ENCODE measurements around the gene ATPAF2.

Gene ATPAF2

DNA sequence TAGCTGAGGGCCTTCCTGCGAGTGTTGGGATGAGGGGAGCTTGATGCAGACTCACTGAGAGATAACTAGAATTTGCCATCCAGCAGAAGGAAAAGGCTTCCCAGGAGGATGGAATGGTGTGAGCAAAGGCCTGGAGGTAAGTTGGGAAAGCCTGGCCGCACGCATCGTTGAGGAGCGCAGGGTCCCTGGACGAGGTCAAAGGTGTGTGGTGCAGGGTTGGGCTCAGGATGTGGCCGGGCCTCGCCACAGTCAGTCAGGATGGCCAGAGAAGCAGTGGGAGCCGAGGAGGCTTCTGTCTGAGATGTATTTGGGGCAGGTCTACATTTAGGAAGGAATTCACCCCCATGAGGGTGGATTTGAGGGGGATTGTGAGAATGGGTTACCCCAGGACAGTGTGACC lies 49.9 kb downstream of the ATPAF2 start:
- Mint-ChIP-seq H3K4me3 (no peak overlapping the region), H3K27me3 (no peaks in the 10 kb centered on the region), H3K36me3 (ENCODE audit: low read depth) (no peaks in the 10 kb centered on the region), H3K4me1 (ENCODE audit: low read depth) (peaks cover 2% of the 10 kb centered on the region), H3K9me3 (no peaks in the 10 kb centered on the region), H3K27ac (no peak overlapping the region)

DNA sequence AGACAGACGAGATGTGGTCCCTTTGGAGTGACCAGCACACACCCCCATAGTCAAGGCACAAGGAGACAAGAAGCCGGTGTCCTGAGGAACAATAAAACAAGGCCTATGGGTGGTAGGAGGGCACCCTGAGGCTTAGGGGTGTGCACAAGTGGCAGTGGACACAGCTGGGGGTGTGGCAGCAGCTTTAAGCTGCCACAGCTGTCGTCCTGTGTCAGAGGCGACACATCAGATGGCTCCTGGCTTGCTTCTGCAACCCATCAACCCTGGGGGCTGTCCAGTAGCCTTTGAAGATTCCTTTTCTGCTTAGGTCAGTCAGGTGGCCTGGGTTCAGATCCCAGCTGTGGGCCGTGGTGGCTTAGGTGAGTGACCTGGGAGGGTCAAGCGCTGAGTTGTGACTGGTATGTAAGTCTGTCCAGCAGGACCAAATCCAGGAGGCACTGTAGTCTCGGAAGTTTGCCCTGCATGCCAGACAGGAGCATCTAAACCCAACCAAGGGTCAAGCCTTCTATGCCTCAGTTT lies 50.5 kb downstream of the ATPAF2 start:
- H3K27ac Mint-ChIP-seq: no peak overlapping the region
- H3K4me1 Mint-ChIP-seq (ENCODE audit: low read depth): peaks cover 2% of the 10 kb centered on the region
- H3K9me3 Mint-ChIP-seq: no peaks in the 10 kb centered on the region
- H3K27me3 Mint-ChIP-seq: no peaks in the 10 kb centered on the region
- no peak overlapping the region for H3K4me3 Mint-ChIP-seq
- no peaks in the 10 kb centered on the region for H3K36me3 Mint-ChIP-seq (ENCODE audit: low read depth)

DNA sequence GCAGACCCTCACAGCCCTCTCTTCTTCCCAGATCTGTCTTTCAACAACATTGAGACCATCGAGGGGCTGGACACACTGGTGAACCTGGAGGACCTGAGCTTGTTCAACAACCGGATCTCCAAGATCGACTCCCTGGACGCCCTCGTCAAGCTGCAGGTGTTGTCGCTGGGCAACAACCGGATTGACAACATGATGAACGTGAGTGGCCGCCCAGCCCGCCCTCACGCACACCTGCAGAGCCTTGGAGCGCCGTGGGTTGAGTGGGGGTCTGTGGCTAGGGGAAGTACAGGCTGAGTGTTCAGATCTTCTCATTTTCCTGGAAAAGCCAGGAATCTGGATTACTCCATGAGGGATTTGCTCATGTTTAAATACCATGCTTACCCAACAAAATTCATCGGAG lies 51.1 kb downstream of the ATPAF2 start:
- H3K36me3 Mint-ChIP-seq (ENCODE audit: low read depth): no peaks in the 10 kb centered on the region
- no peaks in the 10 kb centered on the region for H3K27me3 Mint-ChIP-seq
- no peak overlapping the region for H3K27ac Mint-ChIP-seq

GRCh38 chr17:17987187-17987896 lies 51.6 kb downstream of the ATPAF2 start:
- Mint-ChIP-seq H3K4me1 (ENCODE audit: low read depth) (peaks cover 2% of the 10 kb centered on the region), H3K9me3 (no peaks in the 10 kb centered on the region), H3K36me3 (ENCODE audit: low read depth) (no peaks in the 10 kb centered on the region), H3K27me3 (no peaks in the 10 kb centered on the region), H3K27ac (no peak overlapping the region), H3K4me3 (no peak overlapping the region)

More for the DNA sequence above, 51.1 kb downstream of the ATPAF2 start:
- H3K9me3 Mint-ChIP-seq: no peaks in the 10 kb centered on the region
- H3K4me3 Mint-ChIP-seq: no peak overlapping the region
- H3K4me1 Mint-ChIP-seq (ENCODE audit: low read depth): peaks cover 2% of the 10 kb centered on the region

GRCh38 chr17:17985555-17985954 lies 53.4 kb downstream of the ATPAF2 start:
- Mint-ChIP-seq H3K27ac (no peak overlapping the region), H3K36me3 (ENCODE audit: low read depth) (no peaks in the 10 kb centered on the region), H3K4me3 (no peak overlapping the region), H3K9me3 (no peaks in the 10 kb centered on the region), H3K4me1 (ENCODE audit: low read depth) (no peaks in the 10 kb centered on the region), H3K27me3 (no peaks in the 10 kb centered on the region)

DNA sequence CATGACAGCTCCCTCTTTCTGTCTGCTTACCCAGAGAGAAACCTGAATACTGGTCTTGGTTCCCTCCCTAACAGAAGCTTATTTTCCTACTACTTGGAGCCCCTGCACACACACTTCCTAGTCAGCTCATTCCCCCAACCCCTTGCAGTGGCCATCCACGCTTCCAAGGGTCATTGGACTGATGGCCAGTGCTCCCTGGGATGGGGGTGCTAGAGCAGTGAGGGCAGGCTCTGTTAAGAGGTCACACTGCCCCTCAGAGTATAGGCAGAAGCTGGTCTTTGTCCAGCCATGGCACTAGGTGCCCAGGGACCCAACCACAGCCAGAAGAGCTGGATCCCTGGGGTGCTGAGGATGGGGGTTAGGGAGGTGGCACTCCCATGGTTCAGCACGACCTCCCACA lies 53.8 kb downstream of the ATPAF2 start:
- H3K27ac Mint-ChIP-seq: no peak overlapping the region
- no peak overlapping the region for H3K4me3 Mint-ChIP-seq
- no peaks in the 10 kb centered on the region for H3K36me3 Mint-ChIP-seq (ENCODE audit: low read depth)
- H3K9me3 Mint-ChIP-seq: no peaks in the 10 kb centered on the region
- H3K27me3 Mint-ChIP-seq: no peaks in the 10 kb centered on the region
- no peaks in the 10 kb centered on the region for H3K4me1 Mint-ChIP-seq (ENCODE audit: low read depth)

- Mint-ChIP-seq H3K27ac (no peak overlapping the region), H3K4me3 (no peak overlapping the region), H3K36me3 (ENCODE audit: low read depth) (no peaks in the 10 kb centered on the region), H3K9me3 (no peaks in the 10 kb centered on the region), H3K27me3 (no peaks in the 10 kb centered on the region), H3K4me1 (ENCODE audit: low read depth) (no peaks in the 10 kb centered on the region)
Measured at GRCh38 chr17:17983776-17984175, 55.2 kb downstream of the ATPAF2 start.

GRCh38 chr17:17983376-17983775 lies 55.6 kb downstream of the ATPAF2 start:
- Mint-ChIP-seq H3K9me3 (no peaks in the 10 kb centered on the region), H3K27me3 (no peaks in the 10 kb centered on the region), H3K4me3 (no peak overlapping the region), H3K36me3 (ENCODE audit: low read depth) (no peaks in the 10 kb centered on the region), H3K27ac (no peak overlapping the region), H3K4me1 (ENCODE audit: low read depth) (no peaks in the 10 kb centered on the region)

DNA sequence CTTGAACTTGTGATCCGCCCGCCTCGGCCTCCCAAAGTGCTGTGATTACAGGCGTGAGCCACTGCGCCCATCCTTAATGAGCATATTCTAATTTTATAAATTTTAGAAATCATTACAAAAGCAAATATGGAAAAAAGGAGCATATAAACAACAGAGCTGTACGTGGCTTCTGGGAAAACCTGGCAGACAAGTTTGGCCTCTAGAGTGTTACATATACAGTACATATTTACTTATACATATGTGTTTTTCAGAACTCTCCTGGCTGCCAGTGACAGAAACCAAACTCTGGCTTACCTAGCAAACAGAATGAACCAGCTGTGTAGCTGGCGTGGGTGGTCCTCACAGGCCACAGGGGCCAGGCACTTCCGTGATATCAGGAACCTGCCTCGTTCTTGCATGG lies 56.2 kb downstream of the ATPAF2 start:
- Mint-ChIP-seq H3K4me3 (no peak overlapping the region), H3K27ac (no peak overlapping the region), H3K36me3 (ENCODE audit: low read depth) (no peaks in the 10 kb centered on the region), H3K27me3 (no peaks in the 10 kb centered on the region), H3K4me1 (ENCODE audit: low read depth) (no peaks in the 10 kb centered on the region), H3K9me3 (no peaks in the 10 kb centered on the region)

- H3K4me3 Mint-ChIP-seq: no peak overlapping the region
- no peaks in the 10 kb centered on the region for H3K9me3 Mint-ChIP-seq
- no peaks in the 10 kb centered on the region for H3K36me3 Mint-ChIP-seq (ENCODE audit: low read depth)
- H3K27ac Mint-ChIP-seq: no peak overlapping the region
- H3K27me3 Mint-ChIP-seq: no peaks in the 10 kb centered on the region
- no peaks in the 10 kb centered on the region for H3K4me1 Mint-ChIP-seq (ENCODE audit: low read depth)
Measured at GRCh38 chr17:17981330-17981729, 57.6 kb downstream of the ATPAF2 start.

GRCh38 chr17:17979778-17980177 lies 59.2 kb downstream of the ATPAF2 start:
- no peaks in the 10 kb centered on the region for H3K9me3 Mint-ChIP-seq
- no peaks in the 10 kb centered on the region for H3K36me3 Mint-ChIP-seq (ENCODE audit: low read depth)
- H3K4me3 Mint-ChIP-seq: no peak overlapping the region

DNA sequence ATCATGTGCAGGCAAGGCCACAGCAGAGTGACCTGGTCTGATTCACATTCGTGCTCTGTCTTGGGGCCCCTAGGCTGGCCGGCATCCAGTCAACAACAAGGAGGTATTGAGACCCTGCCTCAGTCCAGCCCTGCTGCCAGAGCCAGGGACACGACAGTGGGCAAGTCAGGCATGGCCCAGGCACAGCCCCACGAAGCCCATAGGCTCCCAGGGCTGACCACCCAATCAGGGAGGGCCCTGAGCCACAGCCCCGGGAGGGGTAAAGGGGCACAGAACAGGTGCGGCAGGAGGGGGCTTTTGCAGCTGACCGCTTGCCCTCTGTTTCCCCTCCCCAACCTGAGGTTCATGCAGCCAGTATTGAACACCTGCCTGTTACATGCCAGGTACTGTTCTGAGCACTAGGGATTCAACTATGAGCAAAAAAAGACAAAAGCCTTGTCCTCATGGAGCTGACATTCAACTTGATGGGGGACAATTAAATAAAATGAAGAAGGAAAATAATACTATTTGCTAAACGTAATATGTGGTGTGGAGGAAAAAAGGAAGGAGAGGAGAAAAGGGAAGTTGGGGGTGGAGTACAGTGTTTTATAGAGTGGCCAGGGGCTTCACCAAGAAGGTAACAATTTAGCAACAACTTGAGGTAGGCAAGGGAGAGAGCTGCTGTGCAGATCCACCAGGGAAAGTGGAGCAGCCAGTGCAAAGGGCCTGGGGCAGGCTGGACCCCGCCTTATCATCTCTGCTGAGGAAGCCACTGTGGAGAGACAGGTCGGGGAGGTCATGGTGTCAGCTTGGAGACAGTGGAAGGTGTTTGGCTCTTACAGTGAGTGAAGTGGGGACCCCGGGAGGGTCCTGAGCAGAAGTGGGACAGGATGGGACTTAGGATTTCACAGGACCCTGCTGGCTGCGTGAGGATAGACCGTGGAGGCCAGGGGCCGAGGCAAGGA lies 60.2 kb downstream of the ATPAF2 start:
- no peak overlapping the region for H3K4me3 Mint-ChIP-seq
- no peak overlapping the region for H3K27ac Mint-ChIP-seq
- peaks cover 1% of the 10 kb centered on the region for H3K4me1 Mint-ChIP-seq (ENCODE audit: low read depth)
- H3K27me3 Mint-ChIP-seq: no peaks in the 10 kb centered on the region
- no peaks in the 10 kb centered on the region for H3K36me3 Mint-ChIP-seq (ENCODE audit: low read depth)
- no peaks in the 10 kb centered on the region for H3K9me3 Mint-ChIP-seq

More at GRCh38 chr17:17979778-17980177, 59.2 kb downstream of the ATPAF2 start:
- H3K27ac Mint-ChIP-seq: no peak overlapping the region
- H3K27me3 Mint-ChIP-seq: no peaks in the 10 kb centered on the region
- no peaks in the 10 kb centered on the region for H3K4me1 Mint-ChIP-seq (ENCODE audit: low read depth)

DNA sequence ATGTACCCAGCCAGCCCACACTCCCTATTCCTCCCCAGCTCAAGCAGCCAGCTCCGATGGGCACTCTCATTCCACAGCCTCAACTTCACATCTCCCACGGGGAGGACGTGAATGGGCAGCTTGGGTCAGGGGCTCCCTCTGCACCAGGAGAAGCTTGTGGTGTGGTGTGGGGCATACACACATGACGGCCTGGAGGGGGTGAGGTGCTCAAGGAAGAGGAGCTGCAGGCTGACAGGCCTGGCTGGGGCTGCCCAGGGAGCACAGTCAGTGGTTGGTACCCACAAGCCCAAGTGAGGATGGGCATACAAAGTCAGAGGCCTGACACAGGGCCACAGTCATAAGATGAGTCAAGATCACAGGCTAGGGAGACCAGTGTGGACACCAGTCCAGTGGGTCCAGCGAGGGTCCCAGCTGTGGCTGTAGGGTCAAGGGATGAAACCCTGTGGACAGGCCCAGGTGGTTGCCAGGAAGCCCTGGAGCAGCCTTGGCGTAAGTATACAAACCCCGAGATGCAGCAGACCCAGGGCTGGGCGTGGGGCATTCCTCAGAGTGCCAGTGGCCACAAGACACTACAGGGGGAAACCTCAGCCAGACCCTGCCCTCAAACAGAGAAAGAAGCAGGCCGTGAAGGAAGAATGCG lies 61.9 kb downstream of the ATPAF2 start:
- Mint-ChIP-seq H3K4me1 (ENCODE audit: low read depth) (peaks cover 10% of the 10 kb centered on the region), H3K27ac (no peak overlapping the region), H3K9me3 (no peaks in the 10 kb centered on the region), H3K36me3 (ENCODE audit: low read depth) (no peaks in the 10 kb centered on the region), H3K4me3 (no peak overlapping the region), H3K27me3 (no peaks in the 10 kb centered on the region)

DNA sequence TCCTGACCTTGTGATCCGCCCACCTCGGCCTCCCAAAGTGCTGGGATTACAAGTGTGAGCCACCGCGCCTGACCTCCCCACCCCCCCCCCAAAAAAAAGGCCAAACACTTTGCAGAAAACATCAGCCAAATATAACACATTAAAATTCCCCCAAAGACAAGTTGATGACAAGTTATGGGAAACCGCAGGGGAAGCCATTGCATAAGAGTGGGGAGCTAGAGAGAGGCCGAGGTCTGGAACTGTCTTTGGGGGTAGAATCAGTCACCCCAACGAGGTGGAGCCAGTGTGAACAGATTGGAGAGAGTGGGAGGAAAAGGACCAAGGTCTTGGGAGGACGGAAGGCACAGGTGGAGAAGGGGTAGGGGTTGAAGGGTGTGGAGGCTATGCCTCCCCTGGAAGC lies 63.5 kb downstream of the ATPAF2 start:
- Mint-ChIP-seq H3K4me3 (no peak overlapping the region), H3K9me3 (no peaks in the 10 kb centered on the region), H3K27me3 (no peaks in the 10 kb centered on the region), H3K27ac (no peak overlapping the region), H3K4me1 (ENCODE audit: low read depth) (peaks cover 21% of the 10 kb centered on the region), H3K36me3 (ENCODE audit: low read depth) (no peaks in the 10 kb centered on the region)

DNA sequence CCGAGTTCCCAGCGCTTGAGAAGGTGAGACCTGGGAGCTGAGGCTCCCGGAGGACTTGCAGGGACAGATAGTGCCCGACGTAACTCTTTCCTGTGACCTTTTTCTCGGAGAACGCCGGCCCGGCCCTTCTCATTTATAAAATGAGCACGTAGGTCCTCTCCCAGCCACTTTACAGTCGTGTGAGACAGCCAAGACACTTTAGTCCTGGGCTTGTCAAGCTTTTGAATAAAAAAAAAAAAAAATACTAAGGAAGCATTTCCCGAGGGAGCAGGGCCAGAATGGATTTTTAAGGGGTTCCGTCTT lies 66.1 kb downstream of the ATPAF2 start:
- H3K4me3 Mint-ChIP-seq: peak overlapping the region; percentile 90
- no peaks in the 10 kb centered on the region for H3K27me3 Mint-ChIP-seq
- H3K4me1 Mint-ChIP-seq (ENCODE audit: low read depth): peaks cover 35% of the 10 kb centered on the region
- H3K27ac Mint-ChIP-seq: peak overlapping the region; percentile 82
- no peaks in the 10 kb centered on the region for H3K9me3 Mint-ChIP-seq
- no peaks in the 10 kb centered on the region for H3K36me3 Mint-ChIP-seq (ENCODE audit: low read depth)
